Stimulated activated naive CD4-positive, alpha-beta T cell (primary cell): ENCODE results near the gene CYP2J2.
"Not testable (repeated sequence)": the region's sequence is repeated elsewhere in the genome, so short reads cannot be mapped to it uniquely, and the experiment has no call there.

Experiments used
- DNase-seq, 6 experiments: peaks; one replicate each; lab custom pipeline; 2025; lab: John Stamatoyannopoulos, UW

Gene CYP2J2, protein sequence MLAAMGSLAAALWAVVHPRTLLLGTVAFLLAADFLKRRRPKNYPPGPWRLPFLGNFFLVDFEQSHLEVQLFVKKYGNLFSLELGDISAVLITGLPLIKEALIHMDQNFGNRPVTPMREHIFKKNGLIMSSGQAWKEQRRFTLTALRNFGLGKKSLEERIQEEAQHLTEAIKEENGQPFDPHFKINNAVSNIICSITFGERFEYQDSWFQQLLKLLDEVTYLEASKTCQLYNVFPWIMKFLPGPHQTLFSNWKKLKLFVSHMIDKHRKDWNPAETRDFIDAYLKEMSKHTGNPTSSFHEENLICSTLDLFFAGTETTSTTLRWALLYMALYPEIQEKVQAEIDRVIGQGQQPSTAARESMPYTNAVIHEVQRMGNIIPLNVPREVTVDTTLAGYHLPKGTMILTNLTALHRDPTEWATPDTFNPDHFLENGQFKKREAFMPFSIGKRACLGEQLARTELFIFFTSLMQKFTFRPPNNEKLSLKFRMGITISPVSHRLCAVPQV

GRCh38 chr1:59926381-59927123 is at the start of gene CYP2J2:
TSS of gene CYP2J2 (minus strand) at chr1:59926773. CDS start at chr1:59926746, 27 bp downstream.
- peak; percentile 4 to 47 (median 17) for DNase-seq

DNA sequence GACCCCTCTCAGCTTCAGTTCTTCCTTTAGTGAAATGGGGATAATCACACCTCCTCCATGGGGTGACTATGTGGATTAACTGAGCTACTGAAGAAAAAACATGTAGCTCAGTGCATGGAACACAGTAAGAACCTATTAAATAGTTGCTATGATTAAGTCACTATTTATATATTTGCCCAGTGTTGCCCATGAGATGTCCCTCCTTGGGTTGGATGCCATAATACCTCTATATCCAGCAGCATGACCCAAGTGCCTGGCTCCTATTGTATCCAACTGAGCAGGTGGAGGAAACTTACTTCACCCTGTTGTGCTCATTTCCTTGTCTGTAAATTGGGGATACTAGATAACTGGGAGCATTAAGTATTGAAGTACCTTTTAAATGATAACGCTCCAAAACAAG is 47.1 kb upstream of the CYP2J2 start:
- no peak for DNase-seq

DNA sequence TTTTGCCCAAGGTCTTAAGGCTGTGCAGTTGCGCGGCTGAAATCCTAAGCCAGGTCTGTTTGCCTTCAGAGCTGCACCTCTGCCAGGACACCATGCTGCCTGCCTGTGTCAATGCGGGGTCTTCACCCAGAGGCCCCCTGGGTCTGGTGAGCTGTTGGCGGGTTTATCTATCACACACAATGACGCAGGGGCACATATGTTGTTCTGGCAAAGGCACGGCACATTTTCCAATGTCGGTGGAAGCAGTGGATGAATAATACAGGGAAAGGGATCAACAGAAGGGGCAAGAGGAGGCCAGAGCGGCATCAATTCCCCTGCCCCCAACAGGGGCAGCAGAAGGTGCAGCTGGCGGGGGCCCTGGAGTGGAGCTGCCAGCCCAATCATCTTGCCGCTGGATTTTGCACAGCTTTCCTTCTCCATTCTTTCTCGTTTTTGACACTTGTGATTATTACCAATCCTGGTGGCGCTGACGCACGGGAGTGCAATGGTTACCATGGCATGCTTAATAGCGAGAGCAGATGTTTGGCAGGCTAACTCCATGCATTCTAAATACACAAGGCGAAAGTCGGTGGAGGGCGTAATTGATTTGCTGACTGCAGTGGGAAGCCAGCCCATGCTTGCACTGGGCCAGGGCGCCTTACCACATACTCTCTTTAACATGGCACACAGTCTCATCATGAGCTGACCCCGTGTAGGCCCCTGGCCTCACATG is 45.8 kb upstream of the CYP2J2 start:
- DNase-seq: no peak

DNA sequence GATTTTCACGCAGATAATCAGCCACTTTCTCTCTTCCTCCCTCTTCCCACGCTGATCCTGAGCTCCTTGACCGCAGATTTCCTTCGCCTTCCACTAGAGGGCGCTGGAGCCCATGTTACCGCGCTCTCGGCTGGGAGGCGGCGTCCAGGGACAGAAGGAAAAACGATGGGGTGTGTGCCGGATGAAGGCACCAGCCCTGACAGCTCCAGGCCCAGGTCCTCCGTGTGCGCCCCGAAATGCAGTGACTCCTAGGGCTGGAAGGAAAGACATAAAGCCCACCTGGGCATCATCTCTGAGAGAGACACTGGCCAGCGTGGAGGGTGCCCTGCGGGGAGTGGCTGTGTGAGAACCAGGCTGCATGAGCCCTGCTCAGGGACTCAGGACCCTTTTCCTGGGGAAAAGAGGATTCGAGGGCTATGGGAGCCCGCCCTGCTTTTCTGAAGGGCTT is 44.9 kb upstream of the CYP2J2 start:
- peak in 3 of 6 experiments; percentile 7 to 39 (median 9) for DNase-seq

GRCh38 chr1:59969542-59970175 is 43.1 kb upstream of the CYP2J2 start:
- DNase-seq: not testable (repeated sequence)

DNA sequence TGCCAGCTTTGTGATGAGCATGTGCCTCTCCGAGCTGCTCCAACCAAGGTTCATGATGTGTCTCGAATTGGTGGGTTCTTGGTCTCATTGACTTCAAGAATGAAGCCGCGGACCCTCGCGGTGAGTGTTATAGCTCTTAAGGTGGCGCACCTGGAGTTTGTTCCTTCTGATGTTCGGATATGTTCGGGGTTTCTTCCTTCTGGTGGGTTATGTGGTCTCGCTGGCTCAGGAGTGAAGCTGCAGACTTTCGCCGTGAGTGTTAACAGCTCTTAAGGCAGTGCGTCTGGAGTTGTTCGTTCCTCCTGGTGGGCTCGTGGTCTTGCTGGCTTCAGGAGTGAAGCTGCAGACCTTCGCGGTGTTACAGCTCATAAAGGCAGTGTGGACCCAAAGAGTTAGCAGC is 42.2 kb upstream of the CYP2J2 start:
- DNase-seq: not testable (repeated sequence)

DNA sequence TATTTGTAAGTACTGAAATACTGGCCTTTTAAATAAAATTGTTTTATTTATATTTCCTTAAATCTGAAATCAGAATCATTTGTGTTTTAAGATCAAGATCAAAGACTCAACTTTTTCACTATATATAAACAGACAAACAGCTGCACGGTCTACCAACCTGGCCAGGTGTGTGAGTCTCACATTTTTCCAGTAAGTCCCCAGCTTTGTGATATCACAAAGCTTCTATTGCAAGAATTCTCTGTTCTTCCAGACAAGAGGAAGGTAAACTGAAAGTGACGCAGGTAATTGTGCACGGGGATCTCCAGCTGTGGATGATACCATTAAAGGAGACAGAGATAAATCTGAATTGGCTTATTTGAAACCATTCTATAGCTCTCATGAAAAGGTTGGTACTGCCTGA is 41.2 kb upstream of the CYP2J2 start:
- no peak for DNase-seq

DNA sequence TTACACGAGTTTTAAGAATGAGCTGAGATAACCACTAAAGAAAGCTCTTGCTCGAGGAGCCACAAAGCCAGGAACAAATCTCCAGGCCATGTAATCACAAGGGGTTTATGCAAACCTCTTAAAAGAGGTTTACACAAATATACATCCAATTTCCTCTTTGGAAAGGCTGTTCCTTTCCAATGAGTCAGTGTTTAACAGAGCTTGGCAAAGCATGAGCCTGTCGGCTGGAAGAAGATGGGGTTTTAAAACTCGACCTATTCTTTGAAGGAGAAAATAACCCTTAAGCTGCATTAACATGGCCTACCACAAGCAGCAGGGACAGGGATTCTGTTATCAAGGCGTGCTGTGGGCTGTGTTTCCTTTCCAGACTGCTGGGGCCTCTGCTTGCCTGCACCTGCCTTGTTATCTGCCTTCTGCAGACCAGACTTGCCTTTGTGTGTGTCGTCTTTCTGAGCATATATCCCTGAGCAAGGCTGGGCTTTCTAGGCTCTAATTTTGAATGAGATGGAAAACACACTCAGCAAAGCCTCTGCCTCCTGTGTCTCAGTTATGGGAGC is 40.6 kb upstream of the CYP2J2 start:
- no peak for DNase-seq

DNA sequence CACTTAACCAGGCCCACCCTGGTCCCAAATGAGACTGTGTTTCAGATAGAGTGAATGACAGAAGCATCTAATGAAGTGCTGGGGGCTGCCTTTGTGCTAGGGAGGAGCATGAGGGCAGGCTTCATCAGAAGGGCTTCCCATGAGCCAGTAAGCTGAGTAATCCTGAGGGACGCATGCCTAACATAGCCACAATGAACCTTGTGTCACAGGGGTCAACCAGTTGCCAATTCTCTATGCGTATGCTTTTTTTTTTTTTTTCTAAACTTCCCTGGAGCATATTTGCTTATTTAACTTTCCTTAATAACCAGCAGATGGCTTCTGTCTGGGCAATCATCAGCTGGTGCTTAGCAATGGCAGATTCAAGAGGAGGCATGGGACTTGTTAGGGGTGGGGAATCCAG is 25.5 kb upstream of the CYP2J2 start:
- DNase-seq: no peak

GRCh38 chr1:59949648-59950047 is 23.1 kb upstream of the CYP2J2 start:
- no peak for DNase-seq

GRCh38 chr1:59948990-59949389 is 22.4 kb upstream of the CYP2J2 start:
- no peak for DNase-seq

DNA sequence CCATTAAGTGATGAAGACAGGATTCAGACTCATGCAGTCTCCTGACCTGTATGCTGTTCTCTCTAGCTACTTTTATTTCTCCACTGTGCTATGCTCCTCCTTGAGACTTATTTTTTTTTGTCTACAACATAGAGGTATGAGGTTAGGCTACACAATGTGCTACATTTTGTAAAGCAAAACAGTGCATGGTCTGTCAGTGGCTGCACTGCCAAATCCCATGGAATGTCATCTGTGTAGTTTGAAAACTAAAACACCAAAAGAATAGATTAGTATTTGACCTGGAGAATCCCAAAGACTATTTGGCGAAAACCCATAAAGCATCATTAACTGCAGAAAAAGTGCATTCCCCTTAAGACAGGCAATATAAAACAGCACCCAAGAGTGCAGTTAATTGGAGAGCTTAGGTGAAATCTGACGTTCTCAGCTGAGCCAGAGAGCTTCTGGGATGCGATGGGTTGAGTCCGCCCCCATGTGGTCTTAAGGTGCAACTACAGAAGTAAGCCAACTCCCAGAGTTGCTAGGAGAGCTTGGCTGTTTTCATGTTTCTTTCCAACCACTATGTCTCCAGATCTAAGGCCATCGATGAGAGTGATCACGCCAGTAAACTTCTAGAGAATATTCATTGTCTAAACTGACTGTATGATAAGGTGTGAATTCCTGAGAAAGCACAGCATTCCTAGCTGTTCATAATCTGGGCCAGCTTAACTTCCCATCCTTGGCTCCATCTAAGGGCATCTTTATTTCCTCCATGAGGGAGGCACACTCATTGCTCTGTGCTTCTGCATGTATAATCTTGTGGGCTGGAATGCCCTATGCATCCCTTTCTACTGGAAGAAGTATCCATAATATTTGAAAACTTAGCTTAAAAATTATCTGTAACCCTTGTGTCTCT is 20.7 kb upstream of the CYP2J2 start:
- peak; percentile 1 to 55 (median 32) for DNase-seq

GRCh38 chr1:59945790-59946189 is 19.2 kb upstream of the CYP2J2 start:
- no peak for DNase-seq

- no peak for DNase-seq
These were observed 12.8 kb upstream of the CYP2J2 start for GRCh38 chr1:59939393-59939792.

GRCh38 chr1:59937636-59938210 is 11.2 kb upstream of the CYP2J2 start:
- no peak for DNase-seq

- no peak for DNase-seq
These were observed 9.8 kb upstream of the CYP2J2 start for GRCh38 chr1:59936358-59936821.

- DNase-seq: no peak
These were observed 2.4 kb upstream of the CYP2J2 start for GRCh38 chr1:59928996-59929395.

- DNase-seq: no peak
These were observed 640 bp upstream of the CYP2J2 start for GRCh38 chr1:59927213-59927612.

DNA sequence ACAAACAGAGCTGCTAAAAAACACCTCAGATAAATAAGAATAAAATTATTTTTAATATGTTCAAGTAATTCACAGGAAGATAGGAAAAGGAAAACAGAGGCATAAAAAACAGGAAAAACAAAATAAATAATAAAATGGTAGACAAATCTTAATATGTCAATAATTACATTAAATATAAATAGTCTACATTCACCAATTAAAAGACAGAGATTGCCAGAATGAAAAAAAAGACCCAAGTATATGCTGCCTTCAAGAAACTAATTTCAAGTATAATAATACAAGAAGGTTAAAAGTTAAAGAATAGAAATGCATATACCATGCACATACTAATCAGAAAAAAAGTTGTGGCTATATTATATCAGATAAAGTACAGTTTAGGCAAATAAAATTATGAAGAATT is 1.9 kb downstream of the CYP2J2 start:
- DNase-seq: no peak
